Epithelial cell of esophagus (primary cell): ENCODE data around the gene CST9L.

Source experiments
- DNase-seq: peaks from one replicate; pipeline ENCODE4 v3.0.0; 2010; ENCODE audit warnings: low read depth
- H3K4me3 ChIP-seq: 2 replicates; pipeline ENCODE4 v1.5.1; 2011; ENCODE audit warnings: mild to moderate bottlenecking, low read length, control low read depth
- TF ChIP-seq, protein P1 (sequence below): IDR thresholded peaks from 2 replicates; pipeline ENCODE4 v1.5.1; 2011; ENCODE audit warnings: low read depth, mild to moderate bottlenecking, low read length, control low read depth, inconsistent platforms; ENCODE audit not compliant: insufficient read depth; ENCODE audit errors: missing control alignments

CST9L gene

DNA sequence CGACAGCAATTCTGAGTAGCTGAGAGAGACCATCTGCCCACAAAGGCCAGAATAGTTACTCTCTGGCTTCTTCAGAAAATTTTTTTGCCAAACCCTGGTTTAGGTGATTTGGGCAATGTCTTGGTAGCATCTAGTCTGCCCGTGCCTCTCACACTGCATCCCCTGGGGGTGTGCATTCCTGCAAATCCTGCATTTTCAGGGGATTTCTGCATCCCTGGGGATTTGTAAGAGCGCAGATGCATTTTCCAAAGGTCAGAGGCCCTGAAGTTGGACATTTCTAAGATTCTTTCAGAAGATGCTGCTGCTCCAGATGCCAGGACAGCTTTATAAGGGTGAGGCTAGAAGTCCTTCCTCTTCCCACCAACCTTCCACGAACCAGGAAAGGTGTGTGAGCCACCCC, 33.4 kb upstream of the CST9L start:
- H3K4me3 ChIP-seq, result no peak overlapping the region
- TF ChIP-seq, protein P1, sequence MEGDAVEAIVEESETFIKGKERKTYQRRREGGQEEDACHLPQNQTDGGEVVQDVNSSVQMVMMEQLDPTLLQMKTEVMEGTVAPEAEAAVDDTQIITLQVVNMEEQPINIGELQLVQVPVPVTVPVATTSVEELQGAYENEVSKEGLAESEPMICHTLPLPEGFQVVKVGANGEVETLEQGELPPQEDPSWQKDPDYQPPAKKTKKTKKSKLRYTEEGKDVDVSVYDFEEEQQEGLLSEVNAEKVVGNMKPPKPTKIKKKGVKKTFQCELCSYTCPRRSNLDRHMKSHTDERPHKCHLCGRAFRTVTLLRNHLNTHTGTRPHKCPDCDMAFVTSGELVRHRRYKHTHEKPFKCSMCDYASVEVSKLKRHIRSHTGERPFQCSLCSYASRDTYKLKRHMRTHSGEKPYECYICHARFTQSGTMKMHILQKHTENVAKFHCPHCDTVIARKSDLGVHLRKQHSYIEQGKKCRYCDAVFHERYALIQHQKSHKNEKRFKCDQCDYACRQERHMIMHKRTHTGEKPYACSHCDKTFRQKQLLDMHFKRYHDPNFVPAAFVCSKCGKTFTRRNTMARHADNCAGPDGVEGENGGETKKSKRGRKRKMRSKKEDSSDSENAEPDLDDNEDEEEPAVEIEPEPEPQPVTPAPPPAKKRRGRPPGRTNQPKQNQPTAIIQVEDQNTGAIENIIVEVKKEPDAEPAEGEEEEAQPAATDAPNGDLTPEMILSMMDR, result no peak

DNA sequence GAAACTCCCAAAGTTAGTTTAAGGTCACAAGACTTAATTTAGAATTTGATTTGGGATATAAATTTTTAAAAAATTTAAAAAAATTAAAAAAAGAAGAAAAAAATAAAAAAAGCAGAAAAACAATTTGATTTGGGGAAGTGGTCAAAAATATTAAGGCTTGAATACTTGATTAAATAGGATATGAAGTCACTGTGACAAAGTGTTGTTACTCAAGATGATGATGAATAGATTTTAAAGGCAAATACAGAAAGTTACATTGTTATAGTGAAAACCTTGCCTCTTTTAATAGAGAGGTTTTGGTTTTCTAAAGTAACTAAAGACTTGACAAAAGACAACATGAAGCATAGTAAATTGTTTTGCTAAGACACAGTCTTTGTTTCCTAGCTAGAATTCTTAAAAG, 30.2 kb upstream of the CST9L start:
- H3K4me3 ChIP-seq, result no peak overlapping the region
- TF ChIP-seq, protein P1, result no peak
- DNase-seq, result no peak

More for the DNA sequence above, 33.4 kb upstream of the CST9L start:
- no peak for DNase-seq

DNA sequence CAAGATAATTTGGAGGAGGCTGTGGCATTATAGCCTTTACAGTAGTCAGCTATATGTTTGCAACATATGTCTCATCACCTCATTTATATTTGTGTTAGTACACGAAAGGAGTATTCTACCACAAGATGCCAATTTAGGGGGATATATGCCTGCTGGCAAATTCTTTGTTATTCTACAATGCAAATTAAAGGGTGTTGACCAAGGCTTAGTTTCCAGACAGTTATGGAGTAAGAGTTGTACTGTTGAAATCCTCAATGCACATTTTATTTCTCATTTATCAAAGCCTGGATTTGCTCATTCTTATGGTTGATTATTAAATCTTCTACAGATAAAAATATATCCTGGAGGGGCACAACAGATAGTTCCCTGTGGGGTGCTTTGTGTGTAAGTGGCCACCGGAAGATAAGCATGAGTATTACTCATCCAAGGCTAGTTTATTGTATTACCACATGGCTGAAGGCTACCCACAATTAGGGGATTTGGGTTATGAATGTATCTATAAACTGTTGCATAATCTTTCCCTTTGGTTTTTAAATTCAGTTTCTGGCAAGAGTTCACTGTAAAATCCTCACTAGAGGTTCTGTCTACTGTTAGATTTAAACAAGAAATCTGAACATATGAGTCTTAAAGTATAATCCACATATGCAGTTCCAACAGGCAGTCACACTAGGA, 28.4 kb upstream of the CST9L start:
- no peak for DNase-seq
- TF ChIP-seq, protein P1, result no peak
- H3K4me3 ChIP-seq, result no peak overlapping the region

DNA sequence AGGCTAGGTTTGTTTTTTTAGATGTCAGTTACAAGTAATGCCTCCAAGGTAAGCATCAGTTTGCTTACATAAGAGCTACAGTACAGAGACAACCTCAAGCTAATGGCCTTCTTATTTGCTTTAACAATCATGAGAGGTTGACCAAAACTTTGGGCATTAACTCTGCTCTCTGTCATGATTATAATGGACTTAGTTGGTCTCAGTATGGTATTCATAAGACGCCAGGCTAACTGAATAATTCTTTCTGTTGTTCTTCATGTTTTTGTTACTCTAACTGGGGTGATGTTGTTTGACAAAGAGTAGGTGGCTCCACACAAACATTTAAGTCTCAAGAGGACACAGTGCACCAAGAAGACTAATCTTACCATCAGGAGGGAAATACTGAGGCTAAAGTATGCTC, 27.7 kb upstream of the CST9L start:
- TF ChIP-seq, protein P1, result no peak
- DNase-seq, result no peak
- H3K4me3 ChIP-seq, result no peak overlapping the region

DNA sequence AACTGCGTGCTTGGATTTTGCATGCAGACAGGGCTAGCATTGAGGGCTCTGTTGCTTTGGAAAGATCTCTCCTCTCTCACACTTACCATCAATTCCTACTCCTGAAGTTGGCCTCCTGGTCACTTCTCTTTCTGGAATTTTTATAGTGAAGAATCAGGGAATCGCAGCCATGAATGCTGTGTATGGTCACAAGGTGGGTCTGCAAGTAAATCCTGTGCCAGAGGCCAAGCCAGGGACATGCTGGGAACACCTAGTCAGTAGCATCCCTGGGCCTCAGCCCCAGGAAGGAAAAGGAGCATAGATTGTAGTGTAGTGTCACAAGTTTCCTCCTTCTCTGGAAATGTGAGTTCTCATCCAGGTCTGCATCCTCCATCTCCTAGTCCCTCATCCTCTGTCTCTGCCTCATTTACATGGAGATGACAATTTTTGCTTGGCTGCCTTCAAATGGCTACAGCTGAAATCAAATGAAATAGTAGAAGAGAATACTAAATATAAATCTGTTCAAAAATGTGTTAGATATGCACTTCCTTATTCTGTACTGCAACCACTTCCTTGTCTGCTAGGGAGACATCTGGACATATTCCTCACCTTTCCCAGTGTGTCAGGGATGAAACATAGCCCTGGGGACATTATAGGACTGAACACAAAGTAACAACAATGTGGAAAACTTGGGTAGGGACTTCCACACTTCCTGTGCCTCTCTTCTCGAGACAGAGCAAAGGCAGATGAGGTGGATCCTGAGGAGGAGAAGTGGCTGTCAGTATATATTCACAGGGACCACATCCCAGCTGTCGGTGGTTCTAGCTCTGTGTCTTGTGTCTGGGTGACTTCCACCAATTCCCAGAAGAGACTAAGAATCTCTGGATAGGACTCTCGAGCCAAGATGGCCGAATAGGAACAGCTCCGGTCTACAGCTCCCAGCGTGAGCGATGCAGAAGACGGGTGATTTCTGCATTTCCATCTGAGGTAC, 20.4 kb upstream of the CST9L start:
- DNase-seq, result peak; percentile 32
- no peak overlapping the region for H3K4me3 ChIP-seq
- TF ChIP-seq, protein P1, result no peak

DNA sequence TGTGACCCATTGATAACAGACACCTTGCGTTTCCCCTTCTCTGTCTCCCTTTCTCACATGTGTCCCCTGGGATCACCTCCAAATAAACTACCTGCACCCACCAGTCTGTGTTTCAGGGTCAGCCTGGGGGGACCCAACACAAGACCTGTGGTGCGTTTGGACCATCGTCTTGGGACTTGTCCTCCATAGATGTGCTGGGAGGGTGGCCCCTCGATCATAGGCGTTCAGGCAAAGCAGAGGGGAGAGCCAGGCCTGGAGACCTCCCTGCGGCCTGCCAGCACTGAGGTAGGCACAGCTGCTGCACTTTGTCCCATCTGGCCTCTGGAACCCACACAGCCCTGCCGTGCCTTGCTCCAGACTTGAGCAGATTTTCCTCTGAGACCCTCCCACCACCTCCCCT, 19.3 kb upstream of the CST9L start:
- TF ChIP-seq, protein P1, result no peak
- no peak overlapping the region for H3K4me3 ChIP-seq

More for the DNA sequence above, 19.3 kb upstream of the CST9L start:
- no peak for DNase-seq
